DOHH2 (cell line): Measurements from ENCODE around the gene CRELD1.
"Not testable (repeated sequence)": the region's sequence is repeated elsewhere in the genome, so short reads cannot be mapped to it uniquely, and the experiment has no call there.

Experiments
- H3F3A ChIP-seq: fragments of 200-600 bp; sonication (generic), shearing (Covaris generic); 2 replicates; pipeline ENCODE4 v1.6.0; 2016; ENCODE audit warnings: antibody characterized with exemption, mild to moderate bottlenecking; ENCODE audit not compliant: control insufficient read depth, insufficient read depth
- H3K27ac ChIP-seq: fragments of 200-600 bp; sonication (generic); 2 replicates; pipeline ENCODE4 v1.5.1; 2014; ENCODE audit warnings: low read depth, mild to moderate bottlenecking, low read length, moderate library complexity
- H3K27me3 ChIP-seq: fragments of 200-600 bp; sonication (generic); 2 replicates; pipeline ENCODE4 v1.6.1; 2014; ENCODE audit warnings: mild to moderate bottlenecking, low read length, mixed read lengths; ENCODE audit not compliant: control insufficient read depth
- H3K36me3 ChIP-seq: fragments of 200-600 bp; sonication (generic); 2 replicates; pipeline ENCODE4 v1.6.1; 2014; ENCODE audit warnings: mild to moderate bottlenecking, low read length, moderate library complexity, mixed read lengths; ENCODE audit not compliant: control insufficient read depth
- H3K4me1 ChIP-seq: fragments of 200-600 bp; sonication (generic); 2 replicates; pipeline ENCODE4 v1.6.1; 2014; ENCODE audit warnings: mild to moderate bottlenecking, low read length, mixed read lengths; ENCODE audit not compliant: control insufficient read depth
- H3K4me2 ChIP-seq: fragments of 200-600 bp; sonication (generic); 2 replicates; pipeline ENCODE4 v1.6.0; 2014; ENCODE audit warnings: mild to moderate bottlenecking, low read length, moderate library complexity
- H3K4me3 ChIP-seq: fragments of 200-600 bp; sonication (generic); 2 replicates; pipeline ENCODE4 v1.5.1; 2014; ENCODE audit warnings: mild to moderate bottlenecking, low read length, mixed read lengths
- H3K79me2 ChIP-seq: fragments of 200-600 bp; sonication (generic); 2 replicates; pipeline ENCODE4 v1.6.1; 2014; ENCODE audit warnings: mild to moderate bottlenecking, low read length, mixed read lengths; ENCODE audit not compliant: control insufficient read depth
- H3K9me2 ChIP-seq: fragments of 200-600 bp; sonication (generic); replicated peaks from 2 replicates; pipeline ENCODE4 v1.6.1; 2014; ENCODE audit warnings: mild to moderate bottlenecking, low read length, mixed read lengths; ENCODE audit not compliant: control insufficient read depth
- H3K9me3 ChIP-seq: fragments of 200-600 bp; sonication (generic); 2 replicates; pipeline ENCODE4 v1.6.1; 2014; ENCODE audit warnings: antibody characterized with exemption, low read length, mixed read lengths; ENCODE audit not compliant: control insufficient read depth, insufficient read depth
- H4K20me1 ChIP-seq: fragments of 200-600 bp; sonication (generic); 2 replicates; pipeline ENCODE4 v1.6.0; 2014; ENCODE audit warnings: low read depth, mild to moderate bottlenecking, antibody characterized with exemption, low read length, moderate library complexity; ENCODE audit not compliant: control insufficient read depth, insufficient read depth
- CTCF ChIP-seq: fragments of 200-600 bp; sonication (generic); IDR thresholded peaks from one replicate; pipeline ENCODE4 v1.5.1; 2014; ENCODE audit warnings: antibody characterized with exemption, mild to moderate bottlenecking, low read depth, low read length; ENCODE audit not compliant: poor library complexity, severe bottlenecking
- EZH2phosphoT487 ChIP-seq: fragments of 200-600 bp; sonication (generic); IDR thresholded peaks from 2 replicates; pipeline ENCODE4 v1.6.1; 2017; ENCODE audit warnings: borderline replicate concordance, mild to moderate bottlenecking, antibody characterized with exemption, low read length, moderate library complexity, mixed read lengths

Gene CRELD1

GRCh38 chr3:9897408-9898372 is 35.9 kb upstream of the CRELD1 start:
- Histone ChIP-seq H3F3A (peaks cover 9% of the 10 kb centered on the region; the same call in 1 of the 2 replicates), H3K4me2 (no peak overlapping the region), H3K9me3 (no peaks in the 10 kb centered on the region), H3K4me1 (peaks cover 24% of the 10 kb centered on the region), H3K79me2 (peaks cover 21% of the 10 kb centered on the region), H3K9me2 (no peaks in the 10 kb centered on the region), H3K4me3 (no peak overlapping the region), H4K20me1 (peaks cover 7% of the 10 kb centered on the region; the same call in 1 of the 2 replicates), H3K27ac (no peak overlapping the region), H3K36me3 (peaks cover 26% of the 10 kb centered on the region), H3K27me3 (no peaks in the 10 kb centered on the region)
- TF ChIP-seq EZH2phosphoT487: no peak
- no peak for TF ChIP-seq CTCF

GRCh38 chr3:9898467-9899241 is 35.0 kb upstream of the CRELD1 start:
- no peak overlapping the region for H3K27ac ChIP-seq
- H3K9me2 ChIP-seq: no peaks in the 10 kb centered on the region
- H3K4me2 ChIP-seq: no peak overlapping the region
- peaks cover 17% of the 10 kb centered on the region for H3K4me1 ChIP-seq
- 0 out of 2 replicates have a peak, but pooled peaks cover 3% of the 10 kb centered on the region for H4K20me1 ChIP-seq
- H3K27me3 ChIP-seq: no peaks in the 10 kb centered on the region
- no peak for TF ChIP-seq CTCF
- no peak for TF ChIP-seq EZH2phosphoT487
- H3K36me3 ChIP-seq: peaks cover 16% of the 10 kb centered on the region
- peaks cover 7% of the 10 kb centered on the region; the same call in 1 of the 2 replicates for H3F3A ChIP-seq
- peaks cover 12% of the 10 kb centered on the region for H3K79me2 ChIP-seq
- H3K9me3 ChIP-seq: no peaks in the 10 kb centered on the region
- H3K4me3 ChIP-seq: no peak overlapping the region

- TF ChIP-seq CTCF (no peak), EZH2phosphoT487 (no peak)
- Histone ChIP-seq H3K4me1 (peaks cover 10% of the 10 kb centered on the region), H3K4me2 (no peak overlapping the region), H3K9me3 (no peaks in the 10 kb centered on the region), H4K20me1 (no peaks in the 10 kb centered on the region), H3F3A (peaks cover 2% of the 10 kb centered on the region; the same call in 1 of the 2 replicates), H3K79me2 (peaks cover 5% of the 10 kb centered on the region), H3K27ac (no peak overlapping the region), H3K4me3 (no peak overlapping the region), H3K27me3 (no peaks in the 10 kb centered on the region), H3K36me3 (peaks cover 9% of the 10 kb centered on the region), H3K9me2 (no peaks in the 10 kb centered on the region)
These were observed 34.3 kb upstream of the CRELD1 start for GRCh38 chr3:9899289-9899791.

- not testable (repeated sequence) for H3K9me2 ChIP-seq, H3F3A ChIP-seq, H3K4me3 ChIP-seq, H3K27ac ChIP-seq, H3K27me3 ChIP-seq, H3K79me2 ChIP-seq, H3K4me2 ChIP-seq, H3K9me3 ChIP-seq, H3K36me3 ChIP-seq, H3K4me1 ChIP-seq, H4K20me1 ChIP-seq
These were observed 32.6 kb upstream of the CRELD1 start for GRCh38 chr3:9900965-9901415.
